OCI-LY7 (cell line): Measurements from ENCODE around the gene NELFA. TPM values are rescaled to one million over a fixed set of nuclear protein-coding genes. Genes with fewer than 3 reads are reported as not detected.

ENCODE experiments used
- BruUV-seq: library from RNA; stranded (reverse); fragments of 400-500 nt; replicated peaks from 2 replicates; lab custom pipeline; 2021; lab: Mats Ljungman, UMichigan
- CTCF ChIA-PET: fragments of 300-600 bp; sonication (Branson Sonifier 250); formaldehyde crosslinking; loops from one replicate; lab custom pipeline; 2022; ENCODE audit warnings: antibody characterized with exemption; ENCODE audit not compliant: unreplicated experiment; lab: Charles Lee
- POLR2A ChIA-PET: fragments of 300-600 bp; sonication (Branson Sonifier 250); formaldehyde crosslinking; loops from one replicate; lab custom pipeline; 2022; ENCODE audit warnings: antibody characterized with exemption; lab: Charles Lee
- DNase-seq: peaks from one replicate; pipeline ENCODE4 v3.0.0-alpha.2; 2015; ENCODE audit warnings: low spot score
- H2AFZ ChIP-seq: fragments of 200-600 bp; sonication (generic), shearing (Covaris generic); 2 replicates; pipeline ENCODE4 v1.6.1; 2014; ENCODE audit warnings: mild to moderate bottlenecking, antibody characterized with exemption, low read length, moderate library complexity
- H3K27ac ChIP-seq: fragments of 200-600 bp; sonication (generic); 2 replicates; pipeline ENCODE4 v1.5.1; 2014; ENCODE audit warnings: mixed run types, low read depth, mild to moderate bottlenecking, moderate library complexity, low read length, inconsistent platforms; ENCODE audit not compliant: poor library complexity, severe bottlenecking
- H3K36me3 ChIP-seq: fragments of 200-600 bp; sonication (generic); 2 replicates; pipeline ENCODE4 v1.6.1; 2014; ENCODE audit warnings: mild to moderate bottlenecking, antibody characterized with exemption, low read length, moderate library complexity, mixed read lengths; ENCODE audit not compliant: insufficient read depth
- H3K4me1 ChIP-seq: fragments of 200-600 bp; sonication (generic); 2 replicates; pipeline ENCODE4 v1.5.1; 2014; ENCODE audit warnings: mild to moderate bottlenecking, low read length; ENCODE audit not compliant: insufficient read depth, poor library complexity, severe bottlenecking
- H3K4me2 ChIP-seq: fragments of 200-600 bp; sonication (generic); 2 replicates; pipeline ENCODE4 v1.6.1; 2014; ENCODE audit warnings: mild to moderate bottlenecking, low read length
- H3K4me3 ChIP-seq: fragments of 200-600 bp; sonication (generic); 2 replicates; pipeline ENCODE4 v1.5.1; 2014; ENCODE audit warnings: mild to moderate bottlenecking, low read depth, low read length; ENCODE audit not compliant: poor library complexity, severe bottlenecking
- H3K79me2 ChIP-seq: fragments of 200-600 bp; sonication (generic); 2 replicates; pipeline ENCODE4 v1.6.1; 2016; ENCODE audit warnings: low read depth, mild to moderate bottlenecking, low read length, moderate library complexity, mixed read lengths; ENCODE audit not compliant: insufficient read depth
- H3K9me2 ChIP-seq: fragments of 200-600 bp; sonication (generic); 2 replicates; pipeline ENCODE4 v1.6.1; 2016; ENCODE audit warnings: mild to moderate bottlenecking, low read length, mixed read lengths; ENCODE audit not compliant: insufficient read depth
- H3K9me3 ChIP-seq: fragments of 200-600 bp; sonication (generic); 2 replicates; pipeline ENCODE4 v1.6.1; 2014; ENCODE audit warnings: mild to moderate bottlenecking, mixed run types, low read length, mixed read lengths
- H4K20me1 ChIP-seq: fragments of 200-600 bp; sonication (generic); 2 replicates; pipeline ENCODE4 v1.6.1; 2014; ENCODE audit warnings: mild to moderate bottlenecking, antibody characterized with exemption, low read length, moderate library complexity, mixed read lengths; ENCODE audit not compliant: insufficient read depth
- EZH2phosphoT487 ChIP-seq: fragments of 200-600 bp; sonication (generic); IDR thresholded peaks from 2 replicates; pipeline ENCODE4 v1.6.1; 2018; ENCODE audit warnings: low read depth, borderline replicate concordance, mild to moderate bottlenecking, mixed run types, antibody characterized with exemption, low read length, moderate library complexity, mixed read lengths
- intact Hi-C: fragments of 100-400 bp; cut with micrococcal nuclease; formaldehyde crosslinking; loops from one replicate; pipeline ENCODE4 v1.10.0; 2022; ENCODE audit not compliant: unreplicated experiment
- total RNA-seq, 2 experiments: library from RNA; depleted of rRNA in 1 of 2; stranded (reverse); fragments of >200 nt in 1 of 2; shearing (Covaris generic) in 1 of 2; gene quantifications; 2 replicates each; pipeline ENCODE4 v1.2.3, GENCODE V29; 2014 to 2022
- TF ChIP-seq, protein P1 (sequence below): fragments of 200-600 bp; sonication (generic); conservative IDR thresholded peaks from 2 replicates; pipeline ENCODE4 v1.5.1; 2014; ENCODE audit warnings: mild to moderate bottlenecking, antibody characterized with exemption, low read length, moderate library complexity, mixed read lengths

The NELFA gene
- total RNA-seq, 2 experiments from 2014 or later = 45.5 to 45.7 TPM

DNA sequence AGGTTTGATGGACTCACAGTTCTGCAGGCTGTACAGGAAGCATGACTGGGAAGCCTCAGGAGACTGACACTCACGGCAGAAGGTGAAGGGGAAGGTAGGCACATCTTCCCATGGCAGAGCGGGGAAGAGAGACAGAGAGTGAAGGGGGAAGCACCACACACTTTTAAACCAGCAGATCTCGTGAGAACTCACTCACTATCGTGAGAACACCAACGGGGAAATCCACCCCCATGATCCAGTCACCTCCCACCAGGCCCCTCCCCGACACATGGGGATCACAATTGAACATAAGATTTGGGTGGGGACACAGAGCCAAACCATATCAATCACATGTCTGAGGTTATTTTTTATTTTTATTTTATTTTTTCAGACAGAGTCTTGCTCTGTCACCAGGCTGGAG, 45.4 kb upstream of the NELFA start:
- Histone ChIP-seq H3K9me2 (no peaks in the 10 kb centered on the region), H3K4me2 (no peak overlapping the region), H3K36me3 (no peaks in the 10 kb centered on the region), H3K9me3 (no peaks in the 10 kb centered on the region), H4K20me1 (no peaks in the 10 kb centered on the region), H3K27ac (no peak overlapping the region), H3K4me3 (no peak overlapping the region), H2AFZ (no peak overlapping the region), H3K79me2 (no peaks in the 10 kb centered on the region), H3K4me1 (no peaks in the 10 kb centered on the region)
- ChIA-PET POLR2A (no interaction called here), CTCF (no interaction called here)
- BruUV-seq = no TSS peak
- DNase-seq = no peak
- TF ChIP-seq, protein P1, sequence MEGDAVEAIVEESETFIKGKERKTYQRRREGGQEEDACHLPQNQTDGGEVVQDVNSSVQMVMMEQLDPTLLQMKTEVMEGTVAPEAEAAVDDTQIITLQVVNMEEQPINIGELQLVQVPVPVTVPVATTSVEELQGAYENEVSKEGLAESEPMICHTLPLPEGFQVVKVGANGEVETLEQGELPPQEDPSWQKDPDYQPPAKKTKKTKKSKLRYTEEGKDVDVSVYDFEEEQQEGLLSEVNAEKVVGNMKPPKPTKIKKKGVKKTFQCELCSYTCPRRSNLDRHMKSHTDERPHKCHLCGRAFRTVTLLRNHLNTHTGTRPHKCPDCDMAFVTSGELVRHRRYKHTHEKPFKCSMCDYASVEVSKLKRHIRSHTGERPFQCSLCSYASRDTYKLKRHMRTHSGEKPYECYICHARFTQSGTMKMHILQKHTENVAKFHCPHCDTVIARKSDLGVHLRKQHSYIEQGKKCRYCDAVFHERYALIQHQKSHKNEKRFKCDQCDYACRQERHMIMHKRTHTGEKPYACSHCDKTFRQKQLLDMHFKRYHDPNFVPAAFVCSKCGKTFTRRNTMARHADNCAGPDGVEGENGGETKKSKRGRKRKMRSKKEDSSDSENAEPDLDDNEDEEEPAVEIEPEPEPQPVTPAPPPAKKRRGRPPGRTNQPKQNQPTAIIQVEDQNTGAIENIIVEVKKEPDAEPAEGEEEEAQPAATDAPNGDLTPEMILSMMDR = no peak
- no peak for TF ChIP-seq EZH2phosphoT487
- intact Hi-C loops = no loop called here

DNA sequence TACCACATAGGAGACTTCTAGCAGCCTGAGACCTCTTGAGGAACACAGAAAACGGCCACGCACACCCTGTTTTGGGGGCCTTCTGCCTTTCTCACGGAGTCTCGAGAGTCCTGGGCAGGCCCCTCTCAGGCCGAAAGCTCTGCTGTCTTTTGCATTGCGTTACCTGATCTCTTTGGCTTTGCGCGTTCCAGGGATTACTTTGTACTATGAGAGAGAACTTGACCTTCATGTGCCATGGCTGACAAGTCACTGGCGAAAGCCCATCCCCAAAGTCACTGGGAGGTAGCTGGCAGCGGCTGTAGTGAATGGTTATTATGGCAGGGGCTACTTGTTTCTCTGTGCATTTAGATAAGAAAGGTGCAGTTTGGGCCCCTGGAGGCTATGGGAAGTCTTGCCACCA, 42.3 kb upstream of the NELFA start:
- no peak for TF ChIP-seq EZH2phosphoT487
- TF ChIP-seq, protein P1 = no peak
- no peaks in the 10 kb centered on the region for H3K79me2 ChIP-seq
- no peak overlapping the region for H3K27ac ChIP-seq
- DNase-seq = no peak
- no peaks in the 10 kb centered on the region for H3K9me3 ChIP-seq
- BruUV-seq = no TSS peak
- H3K4me1 ChIP-seq = no peaks in the 10 kb centered on the region
- no peaks in the 10 kb centered on the region for H3K36me3 ChIP-seq
- H3K4me3 ChIP-seq = no peak overlapping the region
- H4K20me1 ChIP-seq = no peaks in the 10 kb centered on the region
- H2AFZ ChIP-seq = no peak overlapping the region
- no peaks in the 10 kb centered on the region for H3K9me2 ChIP-seq
- intact Hi-C loops = no loop called here
- H3K4me2 ChIP-seq = no peak overlapping the region
- ChIA-PET POLR2A (interaction anchor here (1.2 kb wide), 1 partner anchor 9 kb away, joined by 3 read pairs; no protein-coding TSS in a partner anchor), CTCF (no interaction called here)

DNA sequence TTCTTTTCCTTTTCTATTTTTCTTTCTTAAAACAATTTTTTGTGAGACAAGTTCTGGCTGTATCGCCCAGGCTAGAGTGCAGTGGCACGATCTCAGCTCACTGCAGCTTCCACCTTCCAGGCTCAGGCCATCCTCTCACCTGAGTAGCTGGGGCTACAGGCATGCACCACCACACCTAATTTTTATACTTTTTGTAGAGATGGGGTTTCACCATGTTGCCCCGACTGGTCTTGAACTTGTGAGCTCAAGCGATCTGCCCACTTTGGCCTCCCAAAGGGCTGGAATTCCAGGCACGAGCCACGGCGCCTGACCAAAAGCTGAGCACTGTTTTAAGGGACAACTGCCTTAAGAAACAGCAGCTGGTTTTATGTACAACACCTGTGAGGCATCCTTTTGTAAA, 41.0 kb upstream of the NELFA start:
- no TSS peak for BruUV-seq
- no peaks in the 10 kb centered on the region for H3K36me3 ChIP-seq
- no peak for DNase-seq
- TF ChIP-seq, protein P1 = no peak
- no peak for TF ChIP-seq EZH2phosphoT487
- H3K4me1 ChIP-seq = no peaks in the 10 kb centered on the region
- ChIA-PET POLR2A (interaction anchor here (0.6 kb wide), 2 partner anchors 103 to 357 kb away, joined by 3 to 4 read pairs; no protein-coding TSS in a partner anchor), CTCF (no interaction called here)
- H4K20me1 ChIP-seq = no peaks in the 10 kb centered on the region
- intact Hi-C loops = no loop called here
- H3K9me3 ChIP-seq = no peaks in the 10 kb centered on the region
- no peak overlapping the region for H3K4me2 ChIP-seq
- no peak overlapping the region for H3K27ac ChIP-seq
- no peaks in the 10 kb centered on the region for H3K79me2 ChIP-seq
- H2AFZ ChIP-seq = no peak overlapping the region
- H3K4me3 ChIP-seq = no peak overlapping the region
- no peaks in the 10 kb centered on the region for H3K9me2 ChIP-seq
